GM19324 (cell line): ENCODE measurements around the gene ERVH48-1.
"Not testable (repeated sequence)": the region's sequence is repeated elsewhere in the genome, so short reads cannot be mapped to it uniquely, and the experiment has no call there.

ENCODE experiments used
- ATAC-seq: cut with Tn5 transposase; IDR thresholded peaks from one replicate; pipeline ENCODE4 v1.9.1; 2021; ENCODE audit warnings: mild to moderate bottlenecking, moderate library complexity; ENCODE audit not compliant: unreplicated experiment, low FRiP score

The ERVH48-1 gene

DNA sequence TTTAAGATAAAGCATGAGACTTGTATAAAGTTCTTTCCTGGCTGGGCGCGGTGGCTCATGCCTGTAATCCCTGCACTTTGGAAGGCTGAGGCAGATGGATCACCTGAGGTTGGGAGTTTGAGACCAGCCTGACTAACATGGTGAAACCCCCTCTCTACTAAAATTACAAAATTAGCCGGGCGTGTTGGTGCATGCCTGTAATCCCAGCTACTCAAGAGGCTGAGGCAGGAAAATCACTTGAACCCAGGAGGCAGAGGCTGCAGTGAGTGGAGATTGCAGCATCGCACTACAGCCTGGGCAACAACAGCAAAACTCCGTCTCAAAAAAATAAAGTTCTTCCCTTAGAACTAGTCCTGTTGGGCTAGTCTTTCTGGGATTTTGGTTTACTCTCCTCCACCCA is 13.5 kb downstream of the ERVH48-1 start:
- ATAC-seq = not testable (repeated sequence)

DNA sequence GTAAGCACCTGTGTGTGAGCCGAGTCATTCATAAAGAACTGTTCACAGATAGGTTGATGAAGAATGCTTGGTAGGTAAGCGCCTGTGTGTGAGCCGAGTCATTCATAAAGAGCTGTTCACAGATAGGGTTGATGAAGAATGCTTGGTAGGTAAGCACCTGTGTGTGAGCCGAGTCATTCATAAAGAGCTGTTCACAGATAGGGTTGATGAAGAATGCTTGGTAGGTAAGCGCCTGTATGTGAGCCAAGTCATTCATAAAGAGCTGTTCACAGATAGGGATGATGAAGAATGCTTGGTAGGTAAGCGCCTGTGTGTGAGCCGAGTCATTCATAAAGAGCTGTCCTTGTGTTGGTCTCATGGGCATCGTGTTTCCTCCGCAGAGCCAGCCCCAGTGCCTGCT is 16.9 kb downstream of the ERVH48-1 start:
- ATAC-seq = not testable (repeated sequence)

DNA sequence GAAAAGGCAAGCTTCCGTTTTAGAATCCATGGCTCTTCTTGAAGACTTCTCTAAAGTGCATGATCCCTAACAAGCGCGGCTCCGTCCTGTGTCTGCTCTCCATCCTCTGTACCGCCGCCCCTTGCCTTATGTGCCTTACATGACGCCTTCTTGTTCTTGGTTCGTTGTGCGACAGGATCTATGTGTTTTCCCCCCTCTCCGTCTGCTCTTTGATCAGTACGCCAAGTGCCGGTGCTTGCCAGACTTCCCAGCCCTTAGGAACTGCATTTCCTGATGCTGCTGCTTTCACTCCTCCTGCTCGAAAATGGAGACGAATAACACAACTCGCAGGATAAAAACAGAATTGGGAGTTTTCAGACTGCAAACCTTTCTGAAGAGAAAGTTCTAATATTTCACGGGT is 19.2 kb downstream of the ERVH48-1 start:
- ATAC-seq = no peak

DNA sequence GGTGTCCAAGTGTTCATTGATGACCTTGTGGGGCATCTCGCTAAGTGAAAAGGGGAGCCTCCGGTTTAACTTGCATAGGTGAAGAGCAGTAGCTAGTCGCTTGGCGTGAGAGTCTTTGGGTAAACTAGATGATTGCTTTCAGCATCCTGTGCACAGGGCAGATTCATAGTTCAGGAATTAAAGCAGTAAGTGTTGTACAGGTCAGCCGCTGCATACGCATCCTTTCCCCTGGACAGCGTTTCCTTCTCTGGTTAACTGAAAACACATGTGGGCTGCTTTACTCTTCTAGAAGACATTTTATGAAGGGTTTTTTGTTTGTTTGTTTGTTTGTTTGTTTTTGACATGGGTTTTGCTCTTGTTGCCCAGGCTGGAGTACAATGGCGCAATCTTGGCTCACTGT is 20.2 kb downstream of the ERVH48-1 start:
- ATAC-seq = no peak

DNA sequence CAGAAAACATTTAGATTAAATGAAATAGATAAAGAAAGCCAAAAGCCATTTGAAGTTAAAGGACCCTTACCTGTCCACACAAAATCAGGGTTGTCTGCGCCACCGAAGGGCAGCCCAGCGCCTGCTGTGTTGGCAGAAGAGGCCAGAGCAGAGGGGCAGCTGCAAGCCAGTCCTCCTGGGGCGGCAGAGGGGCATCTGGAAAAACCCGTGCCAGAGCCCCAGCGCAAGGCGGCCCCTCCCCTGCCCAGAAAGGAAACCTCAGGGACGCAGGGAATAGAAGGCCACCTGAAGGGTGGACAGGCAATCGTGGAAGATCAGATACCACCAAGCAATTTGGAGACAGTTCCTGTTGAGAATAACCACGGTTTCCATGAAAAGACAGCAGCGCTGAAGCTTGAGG is 21.6 kb downstream of the ERVH48-1 start:
- ATAC-seq = no peak

DNA sequence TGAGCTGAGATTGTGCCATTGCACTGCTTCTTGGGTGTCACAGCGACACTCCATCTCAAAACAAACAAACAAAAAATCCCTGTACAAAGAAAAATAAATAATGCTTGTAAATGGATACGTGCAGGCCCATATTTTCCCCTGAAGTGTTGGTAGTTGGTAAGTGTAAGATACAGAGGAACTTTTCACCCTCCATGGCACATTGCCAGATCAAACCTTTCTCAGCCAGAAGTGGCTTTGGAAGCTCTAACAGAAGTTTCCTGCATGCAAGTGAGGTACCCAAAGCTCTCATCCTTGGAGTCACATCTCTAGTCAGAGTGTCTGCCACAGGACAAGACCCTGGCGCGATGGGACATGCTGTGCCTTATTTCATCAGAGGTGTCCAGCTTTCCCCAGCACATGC is 25.0 kb downstream of the ERVH48-1 start:
- ATAC-seq = no peak

DNA sequence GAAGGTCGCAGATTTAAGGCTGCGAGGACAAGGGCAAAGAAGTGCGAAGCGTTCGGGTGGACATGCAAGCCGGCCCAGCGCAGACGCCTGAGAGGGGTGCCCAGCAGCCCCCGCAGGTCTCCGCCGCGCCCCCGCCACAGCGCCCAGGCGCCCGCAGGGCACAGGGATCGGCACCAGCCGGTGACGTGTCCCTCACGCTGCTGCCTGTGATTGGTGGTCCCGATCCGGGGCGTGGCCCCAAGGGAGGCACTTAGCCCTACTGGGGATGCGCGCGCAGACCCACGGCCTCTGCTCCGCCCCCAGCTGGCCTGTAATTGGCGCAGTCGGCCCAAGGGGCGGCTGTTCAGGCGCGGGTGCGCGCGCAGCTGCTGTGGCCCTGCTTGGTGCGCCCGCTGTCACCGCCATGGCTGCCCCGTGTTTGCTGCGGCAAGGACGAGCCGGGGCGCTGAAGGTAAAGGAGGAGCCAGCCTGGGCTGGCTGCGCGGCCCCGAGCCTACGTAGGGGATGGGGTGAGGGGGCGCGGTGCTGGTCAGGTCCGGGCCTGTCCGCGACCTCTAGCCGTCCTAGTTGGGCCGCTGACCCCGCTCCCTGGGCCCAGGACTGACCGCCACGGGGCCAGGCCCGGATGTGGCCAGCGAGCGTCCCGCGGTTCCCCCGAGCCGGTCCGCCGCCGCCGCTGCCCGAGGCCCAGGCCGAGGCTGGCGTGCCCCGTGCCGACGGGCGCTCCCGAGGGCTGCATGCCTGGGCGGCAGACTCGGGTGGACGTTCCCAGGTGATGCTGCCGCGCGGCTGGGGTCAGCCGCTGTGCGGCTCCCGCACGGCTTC is 32.3 kb downstream of the ERVH48-1 start, which contains the start of gene NDUFV3:
NDUFV3 (plus strand) TSS at position 379 of the 825 bp plus-strand sequence; CDS start at position 404, 25 bp downstream.
- peak; percentile 93 for ATAC-seq

DNA sequence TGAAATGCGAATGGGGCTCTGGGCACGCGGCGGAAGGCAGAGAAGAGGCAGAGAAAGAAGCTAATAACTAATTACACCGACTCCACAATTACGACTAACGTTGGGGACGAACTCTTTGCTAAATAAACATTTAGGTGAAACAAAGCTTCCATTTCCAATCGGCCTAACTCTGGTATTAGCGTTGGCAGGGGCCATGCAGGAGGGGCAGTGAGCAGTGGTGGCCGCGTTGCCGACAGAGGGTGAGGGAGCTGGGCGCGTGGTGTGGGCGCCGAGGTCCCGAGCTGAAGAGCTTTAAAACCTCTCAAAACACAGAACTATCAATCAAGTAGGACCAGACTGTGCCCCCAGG is 32.9 kb downstream of the ERVH48-1 start:
- ATAC-seq = no peak

DNA sequence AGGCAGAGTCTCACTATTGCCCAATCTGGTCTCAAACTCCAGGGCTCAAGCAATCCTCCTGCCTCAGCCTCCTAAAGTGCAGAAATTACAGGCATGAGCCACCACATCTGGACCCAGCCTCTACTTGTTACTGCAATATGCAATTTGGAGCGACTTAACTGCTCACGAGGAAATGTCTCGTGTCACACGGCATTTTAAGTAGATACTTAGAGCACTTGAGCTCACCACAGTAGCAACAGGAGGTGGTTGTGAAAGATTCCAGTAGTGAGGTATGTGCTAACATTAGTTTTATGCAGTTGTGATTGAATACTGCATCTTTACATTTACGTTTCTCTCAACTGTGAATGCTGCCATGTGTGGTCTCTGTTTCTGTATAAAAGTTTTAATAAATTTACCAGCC is 38.1 kb downstream of the ERVH48-1 start:
- ATAC-seq = no peak

DNA sequence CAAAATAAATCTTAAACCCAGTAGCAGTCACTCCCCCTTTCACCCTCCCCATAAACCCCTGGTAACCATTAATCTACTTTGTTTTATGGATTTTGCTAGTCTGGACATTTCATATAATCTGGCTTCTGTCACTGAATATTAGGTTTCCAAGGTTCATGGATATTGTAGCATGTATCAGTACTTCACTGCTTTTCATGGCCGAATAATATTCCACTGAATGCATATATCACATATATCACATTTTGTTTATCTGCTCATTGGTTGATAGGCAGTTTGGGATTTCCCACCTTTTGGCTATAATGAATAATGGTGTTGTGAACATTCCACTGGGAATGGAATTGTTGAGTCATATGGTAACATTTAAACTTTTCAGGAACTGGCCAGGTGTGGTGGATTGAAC is 41.5 kb downstream of the ERVH48-1 start:
- ATAC-seq = no peak

DNA sequence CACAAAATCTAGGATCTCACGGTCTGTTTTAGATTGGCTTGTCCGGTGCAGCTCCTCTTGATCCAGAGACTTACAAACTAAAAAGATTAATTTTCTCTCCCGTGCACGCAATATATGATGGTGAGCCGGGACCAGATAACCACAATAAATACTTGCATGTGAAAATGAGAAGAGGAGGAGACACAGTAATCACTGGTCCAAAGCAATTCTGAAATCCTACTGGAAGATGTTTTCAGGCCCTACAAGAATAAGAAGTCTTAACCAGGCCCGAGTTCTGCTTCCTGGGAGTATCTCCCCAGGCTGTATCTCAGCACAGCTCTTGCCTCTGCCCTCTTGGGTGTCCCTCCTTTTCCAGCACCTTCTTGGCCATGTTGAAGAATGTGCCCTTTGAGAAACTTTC is 45.1 kb downstream of the ERVH48-1 start:
- ATAC-seq = no peak

DNA sequence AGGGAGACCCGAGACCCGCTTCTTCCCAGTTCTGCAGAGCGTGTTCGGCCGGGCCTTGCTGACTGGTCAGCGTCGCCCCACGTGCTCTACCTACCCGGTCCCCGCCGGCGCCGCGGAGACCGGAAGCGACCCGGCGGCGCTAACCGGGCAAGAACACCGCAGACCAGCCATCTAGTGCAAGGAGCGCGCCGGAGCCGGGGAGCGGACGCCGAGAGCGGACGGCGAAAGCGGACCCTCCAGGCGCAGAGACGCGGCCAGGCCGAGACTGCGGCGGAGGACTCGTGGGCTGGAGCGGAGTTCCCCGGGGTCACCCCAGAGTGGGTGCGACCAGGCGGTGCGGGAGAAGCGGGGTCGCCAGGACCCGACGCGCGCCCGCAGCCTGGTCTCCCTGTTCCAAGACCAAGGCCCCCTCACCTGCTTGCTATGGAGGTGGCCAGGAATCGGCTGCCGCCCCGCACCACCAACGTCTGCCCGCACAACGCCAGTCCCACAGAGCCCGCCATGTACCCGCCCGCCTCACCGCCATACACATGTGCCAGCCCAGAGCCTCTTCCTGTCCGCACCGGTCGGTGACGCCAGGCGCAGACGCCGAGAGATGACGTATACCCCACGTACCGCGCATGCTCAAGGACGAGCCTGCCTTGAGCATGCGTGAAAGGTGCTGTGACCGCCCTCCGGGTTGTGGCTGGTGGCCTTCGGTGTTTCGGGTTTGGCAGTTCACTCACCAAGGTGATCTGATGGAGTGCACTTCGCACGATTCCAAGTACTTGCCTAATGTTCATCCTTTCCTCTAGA is 46.2 kb downstream of the ERVH48-1 start, which contains the start of gene WDR4:
WDR4 (minus strand) TSS at position 547 of the 795 bp plus-strand sequence; CDS start at position 503, 44 bp downstream.
- ATAC-seq = peak; percentile 96

DNA sequence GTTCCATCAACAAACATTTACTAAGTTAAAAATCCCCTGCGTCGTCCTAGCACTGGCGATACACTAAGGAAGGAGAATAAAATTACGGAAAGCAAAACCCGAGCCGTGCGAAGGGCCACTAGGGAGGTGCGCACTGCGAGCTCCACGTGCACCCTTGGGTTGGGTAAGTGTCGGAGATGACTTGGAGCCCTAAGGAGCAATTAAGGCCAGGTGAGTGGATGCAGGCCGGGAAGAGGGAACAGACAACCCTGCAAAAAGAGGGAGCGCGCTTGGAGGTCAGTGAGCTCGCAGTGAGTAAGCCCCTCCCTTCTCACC is 46.8 kb downstream of the ERVH48-1 start:
- ATAC-seq = no peak

DNA sequence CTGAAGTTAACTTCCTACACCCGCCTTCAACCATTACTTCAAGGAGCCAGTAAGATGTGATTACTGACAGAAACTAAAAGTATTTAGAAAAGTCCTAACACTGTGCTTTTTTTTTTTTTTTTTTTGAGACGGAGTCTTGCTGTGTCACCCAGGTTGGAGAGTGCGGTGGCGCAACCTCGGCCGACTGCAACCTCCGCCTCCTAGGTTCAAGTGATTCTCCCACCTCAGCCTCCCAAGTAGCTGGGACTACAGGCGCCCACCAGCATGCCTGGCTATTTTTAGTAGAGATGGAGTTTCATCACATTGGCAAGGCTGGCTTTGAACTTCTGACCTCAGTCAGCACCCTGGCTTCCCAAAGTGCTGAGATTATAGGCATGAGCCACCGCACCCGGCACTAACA is 49.6 kb downstream of the ERVH48-1 start:
- ATAC-seq = not testable (repeated sequence)

DNA sequence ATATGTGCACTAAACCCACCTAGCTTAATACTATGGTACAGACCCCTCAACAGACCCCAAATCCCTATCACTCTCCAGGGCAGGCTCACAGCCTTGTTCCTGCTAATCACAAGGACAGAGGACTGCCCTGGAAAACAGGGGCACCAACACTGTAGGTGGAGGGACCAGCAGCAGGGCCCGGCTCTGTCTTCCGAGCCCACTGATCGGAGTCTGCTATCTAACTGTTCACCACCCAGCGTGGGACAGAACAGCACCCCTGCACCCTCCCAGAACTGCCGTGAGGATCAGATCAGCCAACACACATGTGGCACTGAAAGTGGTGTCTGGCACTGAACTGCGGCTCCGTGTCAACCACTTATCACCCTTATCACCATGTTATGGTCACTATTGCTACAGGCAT is 52.3 kb downstream of the ERVH48-1 start:
- no peak for ATAC-seq

DNA sequence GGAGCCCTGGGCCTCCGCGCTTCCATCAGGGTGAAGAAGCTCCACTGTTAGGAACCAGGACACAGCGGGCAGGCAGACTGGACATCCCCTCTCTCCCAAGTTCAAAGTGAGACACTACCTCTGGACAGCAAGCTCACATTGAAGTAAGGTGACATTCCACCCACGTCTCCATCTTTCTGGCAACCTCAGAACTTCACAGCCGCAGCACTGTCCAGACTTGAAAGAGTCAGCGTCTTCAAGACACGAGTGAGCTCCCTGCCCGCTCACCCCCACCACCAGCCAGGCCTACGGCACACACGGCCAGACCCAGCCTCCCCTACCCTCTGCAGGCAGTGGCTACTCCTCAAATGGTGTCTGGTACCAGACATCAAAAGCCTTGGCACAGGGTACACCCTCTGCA is 57.2 kb downstream of the ERVH48-1 start:
- no peak for ATAC-seq
